Endothelial cell of hepatic sinusoid (primary cell): ENCODE measurements around the gene FIZ1.
"Not testable (repeated sequence)": the region's sequence is repeated elsewhere in the genome, so short reads cannot be mapped to it uniquely, and the experiment has no call there.

Source experiments
- in situ Hi-C: cut with HindIII; loops from 2 replicates; pipeline ENCODE4 v1.10.0; 2017; ENCODE audit warnings: low sequenced_read_pairs

Gene FIZ1

DNA sequence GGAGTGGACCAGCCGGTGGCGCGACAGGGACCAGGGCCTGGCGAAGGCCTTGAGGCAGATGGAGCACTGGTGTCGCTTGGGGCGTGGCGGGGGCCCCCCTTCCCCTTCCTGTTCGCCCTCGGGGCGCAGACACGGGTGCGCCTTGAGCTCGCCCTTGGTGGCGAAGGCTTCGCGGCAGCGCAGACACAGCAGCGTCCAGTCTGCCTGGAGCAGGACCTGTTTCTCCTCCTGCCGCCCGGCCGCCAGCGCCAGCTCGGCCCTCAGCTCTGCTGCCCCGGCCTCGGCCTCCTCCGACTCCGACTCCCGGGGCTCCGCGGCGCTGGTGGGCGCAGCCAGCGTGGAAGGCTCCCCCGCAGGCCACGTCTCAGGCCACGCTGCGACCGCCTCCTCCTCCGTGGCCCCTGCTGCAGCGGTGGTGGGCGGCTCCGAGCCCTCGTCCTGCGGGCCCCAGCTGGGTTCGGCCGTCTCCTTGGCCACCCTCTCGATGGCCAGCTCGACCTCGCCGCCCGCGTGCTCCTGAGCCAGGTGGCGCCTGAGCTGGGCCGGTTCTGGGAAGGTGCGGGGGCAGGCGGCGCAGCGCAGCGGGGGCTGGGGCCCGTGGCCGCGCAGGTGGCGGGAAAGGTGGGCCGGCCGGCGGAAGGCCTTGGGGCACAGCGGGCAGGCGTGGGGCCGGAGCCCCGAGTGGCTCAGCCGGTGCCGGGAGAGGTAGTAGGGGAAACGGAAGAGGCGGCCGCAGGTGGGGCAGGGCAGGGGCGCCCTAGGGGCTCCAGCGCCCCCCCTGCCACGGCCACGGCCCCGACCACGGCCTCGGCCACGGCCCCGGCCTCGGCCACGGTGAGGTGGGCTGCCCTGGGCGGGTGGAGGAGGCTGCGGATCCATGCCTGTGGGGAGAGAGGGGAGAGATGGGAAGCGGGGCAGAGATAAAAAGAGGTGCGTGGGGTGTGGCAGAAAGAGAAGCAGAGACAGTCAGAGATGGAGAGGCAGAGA lies 20.3 kb downstream of the FIZ1 start:
- in situ Hi-C loops = no loop called here

DNA sequence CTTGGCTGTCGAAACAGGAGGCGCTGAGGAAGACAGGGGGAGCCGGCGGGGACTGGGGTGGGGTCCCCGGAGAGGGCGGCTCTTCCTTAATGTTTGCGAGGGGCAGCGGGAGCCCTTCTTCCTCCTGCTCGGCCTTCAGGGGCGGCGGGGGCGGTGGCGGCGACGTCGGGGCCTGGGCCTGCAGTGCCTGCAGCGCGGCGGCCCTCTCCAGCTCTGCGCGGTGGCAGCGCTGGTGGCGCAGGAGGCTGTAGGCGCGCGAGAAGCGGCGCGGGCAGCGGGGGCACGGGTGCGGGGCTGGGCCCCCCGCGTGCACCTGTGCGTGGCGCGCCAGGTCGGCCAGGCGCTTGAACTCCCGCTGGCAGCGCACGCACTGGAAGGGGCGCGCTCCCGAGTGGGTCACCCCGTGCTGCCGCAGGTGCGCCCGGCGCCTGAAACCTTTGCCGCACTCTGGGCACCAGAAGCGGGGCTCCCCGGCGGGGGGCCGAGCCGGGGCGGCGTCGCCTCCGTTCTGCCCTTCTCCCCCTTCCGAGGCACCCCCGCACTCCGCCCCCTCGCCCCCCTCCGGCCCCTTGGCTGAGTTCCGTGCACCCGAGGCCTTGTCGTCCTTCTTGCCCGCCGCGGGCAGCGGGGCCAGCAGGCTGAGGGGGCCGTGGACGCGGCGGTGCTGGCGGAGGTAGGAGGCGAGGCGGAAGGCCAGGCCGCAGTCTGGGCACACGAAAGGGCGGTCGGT lies 21.1 kb downstream of the FIZ1 start:
- in situ Hi-C loops = no loop called here

GRCh38 chr19:55576746-55577145 lies 22.6 kb downstream of the FIZ1 start:
- in situ Hi-C loops = no loop called here

DNA sequence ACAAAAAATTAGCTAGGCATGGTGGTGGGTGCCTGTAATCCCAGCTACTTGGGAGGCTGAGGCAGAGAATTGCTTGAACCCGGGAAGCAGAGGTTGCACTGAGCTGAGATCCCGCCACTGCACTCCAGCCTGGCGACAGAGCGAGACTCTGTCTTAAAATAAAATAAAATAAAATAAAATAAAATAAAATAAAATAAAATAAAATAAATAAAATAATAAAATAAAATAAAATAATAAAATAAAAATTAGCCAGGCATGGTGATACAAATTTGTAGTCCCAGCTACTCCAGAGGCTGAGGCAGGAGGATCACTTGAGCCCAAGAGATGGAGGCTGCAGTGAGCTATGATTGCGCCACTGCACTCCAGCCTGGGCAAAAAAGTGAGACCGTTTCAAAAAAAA lies 25.4 kb downstream of the FIZ1 start:
- in situ Hi-C loops = not testable (repeated sequence)

DNA sequence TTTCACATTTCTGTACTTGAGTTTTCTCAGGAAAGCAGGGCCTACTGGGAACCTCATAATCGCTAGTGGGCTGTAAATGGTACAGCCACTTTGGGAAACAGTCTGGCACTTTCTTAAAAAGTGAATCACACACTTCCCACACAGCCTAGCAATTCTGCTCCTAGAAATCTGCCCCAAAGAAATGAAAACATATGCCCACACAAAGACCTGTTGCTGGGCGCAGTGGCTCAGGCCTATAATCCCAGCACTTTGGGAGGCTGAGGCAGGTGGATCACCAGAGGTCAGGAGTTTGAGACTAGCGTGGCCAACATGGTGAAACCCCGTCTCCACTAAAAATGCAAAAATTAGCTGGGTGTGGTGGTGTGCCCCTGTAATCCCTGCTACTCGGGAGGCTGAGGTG lies 29.8 kb downstream of the FIZ1 start:
- in situ Hi-C loops = not testable (repeated sequence)

- in situ Hi-C loops = no loop called here
Measured at GRCh38 chr19:55567708-55568328, 31.5 kb downstream of the FIZ1 start.

GRCh38 chr19:55566823-55567222 lies 32.5 kb downstream of the FIZ1 start:
- in situ Hi-C loops = no loop called here

DNA sequence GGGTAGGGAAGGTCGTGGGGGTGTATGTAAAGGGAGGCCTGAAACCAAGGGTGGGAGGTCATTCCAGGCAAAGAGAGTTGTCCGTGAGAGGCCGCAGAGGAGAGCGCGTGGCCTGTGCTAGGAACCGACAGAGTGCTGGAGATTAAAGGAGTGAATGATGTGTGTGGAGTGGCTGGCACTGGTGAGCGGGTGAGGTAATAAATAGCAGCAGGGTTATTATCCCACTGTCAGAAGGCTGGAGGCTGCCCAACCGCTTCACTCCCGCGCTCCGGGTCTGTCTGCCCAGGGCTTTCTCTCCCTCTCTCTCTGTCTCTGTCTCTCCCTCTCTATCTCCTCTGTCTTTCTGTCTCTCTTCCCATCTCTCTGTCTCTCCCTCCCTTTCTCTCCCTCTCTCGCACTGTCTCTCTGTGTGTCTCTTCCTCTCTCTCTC lies 36.0 kb downstream of the FIZ1 start:
- in situ Hi-C loops = no loop called here

GRCh38 chr19:55559684-55560083 lies 39.6 kb downstream of the FIZ1 start:
- in situ Hi-C loops = no loop called here

DNA sequence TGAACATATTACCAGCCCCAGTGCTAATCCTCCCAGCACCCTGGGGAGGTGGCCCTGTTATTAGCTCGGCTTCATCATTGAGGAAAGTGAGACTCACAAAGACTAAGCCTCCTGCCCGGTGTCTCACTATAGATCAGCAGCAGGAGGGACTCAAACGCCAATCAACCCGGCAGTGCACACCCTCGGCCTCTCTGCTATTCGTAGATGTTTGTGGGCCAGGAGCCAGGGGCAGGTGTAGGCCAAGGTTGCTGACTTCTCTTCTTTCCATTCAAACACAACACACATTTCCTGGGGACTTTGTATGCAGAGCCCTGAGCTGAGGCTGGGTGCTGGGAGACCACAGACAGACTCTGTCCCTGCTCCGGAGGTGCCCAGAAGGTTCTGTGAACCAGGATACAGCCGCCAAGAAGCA lies 44.6 kb downstream of the FIZ1 start:
- in situ Hi-C loops = no loop called here

- in situ Hi-C loops = no loop called here
Measured at GRCh38 chr19:55554302-55554701, 45.0 kb downstream of the FIZ1 start.

DNA sequence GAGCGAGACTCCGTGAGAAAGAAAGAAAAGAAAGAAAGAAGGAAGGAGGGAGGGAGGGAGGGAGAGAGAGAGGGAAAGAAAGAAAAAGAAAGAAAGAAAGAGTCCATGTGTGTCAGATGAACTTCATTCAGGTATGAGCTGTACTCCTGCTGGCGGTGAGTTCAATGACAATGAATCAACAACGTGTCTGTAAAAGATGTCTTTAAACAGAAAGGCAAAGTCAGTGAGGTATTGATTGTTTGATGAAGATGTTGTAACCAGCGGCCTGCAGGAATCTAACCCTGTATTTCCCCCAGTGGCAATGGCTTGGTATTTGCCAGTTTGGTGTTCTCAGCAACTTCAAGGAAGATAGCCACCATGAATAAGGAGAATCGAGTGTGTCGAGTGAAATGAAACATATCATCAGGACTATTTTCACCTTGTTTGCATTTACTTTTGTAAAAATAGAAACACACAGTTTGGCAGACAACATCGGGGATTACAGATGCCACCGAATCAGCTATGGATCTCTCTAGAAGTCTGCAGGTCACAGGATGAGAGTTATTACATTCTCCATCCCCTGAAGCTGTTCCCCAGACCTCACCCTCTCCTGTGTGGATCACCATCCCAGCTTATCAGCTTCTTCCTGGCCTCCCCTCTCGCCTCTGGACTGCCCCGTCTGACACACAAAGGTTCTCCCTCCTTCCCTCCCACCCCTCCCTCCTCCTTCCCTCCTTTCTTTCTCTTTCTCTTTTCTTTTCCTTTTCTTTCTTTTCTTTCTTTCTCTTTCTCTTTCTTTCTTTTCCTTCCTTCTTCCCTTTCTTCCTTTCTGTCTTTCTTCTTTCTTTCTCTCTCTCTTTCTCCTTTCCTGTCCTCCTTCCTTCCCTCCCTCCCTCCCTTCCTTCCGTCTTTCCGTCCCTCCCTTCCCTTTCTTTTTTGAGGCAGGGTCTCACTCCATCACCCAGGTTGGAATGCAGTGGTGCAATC lies 45.8 kb downstream of the FIZ1 start:
- in situ Hi-C loops = no loop called here

GRCh38 chr19:55552620-55553019 lies 46.7 kb downstream of the FIZ1 start:
- in situ Hi-C loops = no loop called here

GRCh38 chr19:55552206-55552605 lies 47.1 kb downstream of the FIZ1 start:
- in situ Hi-C loops = no loop called here

DNA sequence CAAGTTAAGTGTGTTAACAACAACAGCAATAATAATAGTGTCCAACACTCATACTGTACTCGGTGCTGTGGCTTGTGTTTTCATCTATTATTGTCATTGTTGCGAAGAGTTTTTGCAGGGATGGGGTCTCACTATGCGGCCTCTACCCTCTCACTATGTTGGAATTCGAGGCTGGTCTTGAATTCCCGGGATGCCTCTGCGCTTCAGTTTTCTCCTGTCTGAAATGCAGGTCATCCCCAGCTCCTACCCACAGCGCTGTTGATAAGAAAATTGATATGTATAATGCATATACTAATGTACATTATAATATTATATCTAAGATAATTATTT lies 49.0 kb downstream of the FIZ1 start:
- in situ Hi-C loops = no loop called here

DNA sequence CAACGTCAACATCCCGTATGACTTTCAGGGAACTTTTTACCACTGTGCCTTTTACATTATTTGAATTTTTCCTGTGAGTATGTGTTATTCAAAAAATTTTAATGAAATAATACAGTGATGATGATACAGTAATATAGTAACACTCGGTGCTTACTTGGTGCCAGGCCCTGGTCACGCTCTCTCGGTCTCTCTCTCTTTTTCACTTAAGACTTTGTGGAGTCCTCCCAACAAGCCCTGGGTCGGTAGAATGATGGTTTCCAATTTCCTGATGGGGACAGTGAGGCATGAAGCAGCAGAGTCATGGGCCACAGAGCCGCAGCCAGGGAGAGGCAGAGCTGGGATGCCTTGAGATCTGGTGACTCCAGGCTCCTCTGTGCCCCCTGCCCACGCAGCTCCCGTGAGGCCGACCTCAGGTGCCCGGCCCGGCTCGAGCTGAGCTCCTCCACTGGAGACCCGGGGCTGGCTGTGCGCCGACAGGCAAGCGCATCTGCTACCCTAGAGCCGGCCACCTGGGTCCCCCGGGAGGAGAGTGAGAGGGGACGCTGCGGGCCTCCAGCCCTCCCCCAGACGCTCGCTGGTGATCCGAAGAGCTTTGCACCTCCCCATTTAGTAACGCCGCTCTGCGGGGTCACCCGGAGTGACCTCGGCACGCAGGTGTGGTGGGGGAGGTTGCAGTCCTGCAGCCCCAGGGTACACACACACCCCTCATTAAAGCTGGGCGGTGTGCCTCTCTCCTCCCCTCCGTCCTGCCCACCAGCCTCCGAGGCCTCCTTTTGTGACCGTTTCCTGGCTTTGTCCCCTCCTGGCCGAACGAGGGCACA lies 49.6 kb downstream of the FIZ1 start:
- in situ Hi-C loops = no loop called here

GRCh38 chr19:55546822-55547614 lies 52.3 kb downstream of the FIZ1 start:
- in situ Hi-C loops = no loop called here

DNA sequence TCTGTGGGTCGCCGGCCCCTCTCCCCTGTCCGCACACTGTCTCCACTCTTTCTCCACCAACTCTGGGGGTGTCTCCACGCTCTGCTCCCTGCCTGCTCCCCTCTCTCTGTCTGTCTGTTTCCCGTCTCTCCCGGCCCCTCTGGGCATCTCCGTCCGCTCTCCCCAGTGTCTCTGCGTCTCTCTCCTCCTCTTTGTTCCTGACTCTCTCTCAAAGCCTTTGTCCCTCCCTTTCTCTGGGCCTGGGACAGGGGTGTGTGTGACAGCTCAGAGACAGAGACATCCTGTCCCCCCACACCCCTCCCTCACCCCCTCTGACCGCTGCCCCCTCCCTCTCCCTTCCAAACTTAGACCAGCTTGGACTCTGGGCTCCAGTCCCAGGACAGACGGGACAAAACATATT lies 53.3 kb downstream of the FIZ1 start:
- in situ Hi-C loops = no loop called here

GRCh38 chr19:55545443-55545842 lies 53.9 kb downstream of the FIZ1 start, which contains the start of gene SBK3:
SBK3 (minus strand) TSS chr19:55545543; CDS start chr19:55545543, 0 bp downstream.
- in situ Hi-C loops = no loop called here
